Midbrain (tissue), 1 donor: ENCODE results near the gene CDC42EP5.
"Not testable (repeated sequence)": the region's sequence is repeated elsewhere in the genome, so short reads cannot be mapped to it uniquely, and the experiment has no call there.

Experiments
- DNase-seq: peaks from one replicate; lab custom pipeline; 2025; lab: John Stamatoyannopoulos, UW

CDC42EP5 gene

DNA sequence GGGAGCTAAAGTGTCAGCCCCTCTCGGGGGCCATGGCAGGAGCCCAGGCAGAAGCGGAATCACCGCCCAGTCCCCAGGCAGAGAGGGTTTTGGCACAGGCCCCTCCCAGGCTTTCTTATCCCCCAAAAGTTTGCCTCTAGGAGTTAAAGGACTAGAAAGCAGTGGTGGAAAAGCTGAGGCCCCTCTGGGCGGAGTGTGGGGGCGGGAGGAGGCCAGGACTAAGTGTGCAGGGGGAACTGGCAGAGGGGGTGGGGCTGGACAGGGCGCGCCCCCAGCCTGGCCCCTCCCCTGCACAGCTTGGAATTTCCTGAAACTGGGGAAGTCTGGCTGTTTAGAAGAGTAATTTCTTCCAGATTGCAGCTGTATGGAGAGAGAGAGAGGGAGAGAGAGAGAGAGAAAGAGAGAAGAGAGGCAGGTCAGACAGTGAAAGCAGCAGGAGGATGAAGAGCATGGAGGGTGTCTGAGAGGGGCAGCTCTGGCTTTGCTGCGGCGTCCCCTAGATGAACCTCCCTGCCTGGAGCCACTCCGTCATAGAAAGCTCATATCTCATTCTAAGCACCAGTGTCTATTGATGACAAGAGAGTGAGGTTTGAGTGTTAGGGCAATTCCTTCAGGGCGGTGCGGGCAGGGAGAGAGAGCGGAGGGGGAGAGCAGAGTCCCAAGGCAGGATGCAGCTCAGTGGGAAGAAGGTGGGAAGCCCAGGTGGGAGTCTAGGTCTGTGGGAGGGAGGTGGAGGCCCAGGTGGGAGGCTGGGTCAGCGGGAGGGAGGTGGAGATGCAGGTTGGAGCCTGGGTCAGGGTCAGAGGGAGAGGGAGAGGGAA is at the start of gene CDC42EP5:
Gene CDC42EP5 (minus strand): TSS at position 226 of the 821 bp plus-strand sequence. CDS start 7,749 bp downstream, outside the sequence.
- DNase-seq: no peak

DNA sequence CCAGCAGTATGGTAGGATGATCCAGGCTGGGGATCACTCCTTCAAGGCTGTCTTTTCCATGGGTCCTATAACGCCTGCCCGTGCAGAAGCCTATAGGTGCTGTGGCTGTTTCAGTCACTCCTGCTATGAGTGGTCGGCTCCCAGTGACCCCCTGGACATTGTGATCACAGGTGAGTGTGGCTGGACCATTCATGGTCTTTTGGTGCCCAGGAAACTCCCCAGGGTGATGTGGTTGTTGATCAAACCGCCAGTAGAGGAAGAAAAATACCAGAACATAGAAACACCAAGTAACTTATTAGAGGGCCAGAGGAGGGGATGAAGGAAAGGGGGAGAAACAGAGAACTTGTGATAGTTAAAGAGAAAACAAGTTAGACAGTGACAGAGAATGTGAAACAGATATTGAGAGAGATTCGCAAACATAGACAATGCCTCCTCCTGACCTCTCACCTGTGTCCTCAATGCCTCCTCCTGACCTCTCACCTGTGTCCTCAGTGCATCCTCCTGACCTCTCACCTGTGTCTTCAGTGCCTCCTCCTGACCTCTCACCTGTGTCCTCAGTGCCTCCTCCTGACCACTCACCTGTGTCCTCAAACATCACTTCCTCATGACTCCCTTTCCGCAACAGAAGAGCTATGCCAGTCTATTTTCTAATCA is 48.9 kb upstream of the CDC42EP5 start:
- DNase-seq: no peak

DNA sequence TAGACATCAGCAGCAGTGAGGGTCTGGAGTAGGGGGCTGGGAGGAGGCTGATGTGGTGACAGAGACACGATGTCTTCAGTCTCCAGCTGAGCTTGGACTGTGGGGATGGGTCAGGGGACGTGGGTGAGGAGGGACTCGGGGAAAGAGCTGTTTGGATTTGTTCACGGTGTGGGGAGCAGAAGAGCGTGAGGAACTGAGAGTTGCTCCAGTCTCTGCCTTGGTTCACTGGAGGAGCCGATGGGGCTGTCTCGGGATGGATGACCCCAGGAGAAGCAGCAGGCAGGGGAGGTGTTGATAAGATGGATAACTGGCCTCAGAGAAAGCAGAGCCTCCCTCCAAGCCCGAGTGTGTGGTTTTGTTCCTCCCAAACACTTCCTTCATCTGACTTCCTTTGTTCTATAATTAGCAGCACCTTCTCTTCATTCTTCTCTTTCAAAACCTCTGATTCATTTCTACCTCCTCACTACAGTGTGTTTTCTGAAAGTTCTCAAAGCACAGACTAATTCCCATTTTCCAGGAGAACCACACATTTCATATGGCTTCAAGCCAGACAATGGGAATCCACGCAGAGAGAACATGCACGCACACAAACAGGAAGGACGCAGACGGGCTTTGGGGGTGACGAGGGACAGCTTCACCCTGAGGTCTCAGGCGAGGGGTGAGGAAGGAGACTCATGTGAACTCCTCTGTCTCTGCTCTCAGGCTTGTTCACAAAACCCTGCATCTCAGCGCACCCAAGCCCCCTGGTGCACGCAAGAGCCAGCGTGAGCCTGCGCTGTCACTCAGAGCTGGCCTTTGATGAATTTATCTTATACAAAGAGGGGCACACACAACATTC is 48.1 kb upstream of the CDC42EP5 start:
- no peak for DNase-seq

GRCh38 chr19:54518844-54519243 is 45.7 kb upstream of the CDC42EP5 start:
- DNase-seq: no peak

GRCh38 chr19:54517483-54517882 is 44.4 kb upstream of the CDC42EP5 start:
- DNase-seq: peak; percentile 36

GRCh38 chr19:54515156-54515555 is 42.1 kb upstream of the CDC42EP5 start:
- no peak for DNase-seq

GRCh38 chr19:54509200-54509940 is 36.3 kb upstream of the CDC42EP5 start:
- not testable (repeated sequence) for DNase-seq

GRCh38 chr19:54508487-54508886 is 35.4 kb upstream of the CDC42EP5 start:
- not testable (repeated sequence) for DNase-seq

- DNase-seq: no peak
Observed at GRCh38 chr19:54507824-54508223, 34.7 kb upstream of the CDC42EP5 start.

DNA sequence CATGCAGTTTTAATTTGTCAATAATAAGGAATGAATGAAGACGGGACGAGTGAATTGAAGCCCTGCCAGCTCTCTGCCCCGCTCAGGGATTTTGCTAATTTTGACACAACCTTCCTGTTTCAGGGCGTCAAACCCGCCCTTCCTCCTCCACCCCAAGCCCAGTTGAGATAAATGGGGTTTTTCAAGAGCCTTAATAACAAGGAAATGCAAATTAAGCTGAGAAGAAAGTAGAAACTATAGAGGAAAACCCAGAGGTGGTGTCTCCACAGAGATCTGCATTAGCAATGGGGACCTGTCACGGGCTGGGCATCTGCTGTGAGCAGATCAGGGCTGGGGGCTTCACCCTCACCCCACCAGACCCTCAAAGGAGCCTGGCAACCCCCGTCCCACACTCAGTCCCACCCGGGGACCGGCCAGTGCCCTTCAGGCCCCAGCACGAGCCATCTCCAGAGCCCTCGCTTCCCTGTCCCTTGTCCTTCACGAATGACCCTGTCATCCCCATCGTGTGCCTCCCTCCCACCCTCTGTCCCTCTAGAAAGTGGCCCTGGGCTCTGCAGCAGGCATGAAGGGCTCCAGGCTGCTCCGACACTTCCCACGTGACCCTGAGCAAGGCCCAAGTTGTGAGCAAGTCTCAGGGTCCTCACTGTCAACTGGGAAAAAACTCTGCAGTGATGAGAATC is 34.1 kb upstream of the CDC42EP5 start:
- not testable (repeated sequence) for DNase-seq

DNA sequence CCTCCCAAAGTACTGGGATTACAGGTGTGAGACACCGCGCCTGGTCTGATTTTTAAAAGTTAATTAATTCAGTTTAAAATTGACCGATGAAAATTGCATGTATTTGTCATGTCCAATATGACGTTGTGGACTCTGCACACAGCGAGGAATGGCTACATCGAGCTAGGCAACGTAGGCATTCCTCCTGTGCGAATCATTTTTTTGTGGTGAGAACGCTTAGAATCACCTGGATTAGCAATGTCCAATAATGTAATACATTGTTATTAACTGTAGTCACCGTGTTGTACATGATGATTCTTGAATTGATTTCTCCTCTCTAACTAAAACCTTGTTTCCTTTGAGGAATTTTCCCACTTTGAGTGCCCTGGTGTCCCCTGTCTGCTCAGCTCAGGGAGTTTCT is 33.0 kb upstream of the CDC42EP5 start:
- DNase-seq: no peak

- not testable (repeated sequence) for DNase-seq
Observed at GRCh38 chr19:54505542-54505941, 32.4 kb upstream of the CDC42EP5 start.

DNA sequence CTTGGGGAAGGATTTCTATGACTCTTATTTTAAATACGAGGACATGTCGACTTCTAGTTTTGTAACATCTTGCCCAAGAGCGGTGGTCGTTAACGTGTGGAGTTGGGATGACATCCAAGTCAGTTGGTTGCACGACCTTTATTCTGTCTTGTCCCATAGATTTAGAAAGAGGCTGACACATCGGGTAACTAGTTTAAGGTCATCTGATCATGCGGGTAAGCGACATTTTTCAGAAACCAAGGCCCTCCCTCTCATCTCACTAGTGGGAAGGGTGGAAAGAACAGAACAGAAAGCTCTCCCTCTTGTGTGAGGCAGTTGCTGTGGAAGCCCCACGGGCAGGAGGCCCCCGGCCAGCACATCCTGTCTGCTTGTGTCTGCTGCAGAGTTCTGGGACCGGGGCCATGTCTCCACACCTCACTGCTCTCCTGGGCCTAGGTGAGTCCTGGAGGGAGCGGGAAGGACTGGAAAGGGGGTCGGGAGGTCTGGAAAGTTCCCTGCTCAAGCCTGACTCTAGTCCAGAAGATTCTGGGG is 29.5 kb upstream of the CDC42EP5 start, which contains the start of gene LAIR2:
Gene LAIR2 (plus strand): TSS at position 314 of the 531 bp plus-strand sequence. CDS start 88 bp downstream, at position 402.
- no peak for DNase-seq

DNA sequence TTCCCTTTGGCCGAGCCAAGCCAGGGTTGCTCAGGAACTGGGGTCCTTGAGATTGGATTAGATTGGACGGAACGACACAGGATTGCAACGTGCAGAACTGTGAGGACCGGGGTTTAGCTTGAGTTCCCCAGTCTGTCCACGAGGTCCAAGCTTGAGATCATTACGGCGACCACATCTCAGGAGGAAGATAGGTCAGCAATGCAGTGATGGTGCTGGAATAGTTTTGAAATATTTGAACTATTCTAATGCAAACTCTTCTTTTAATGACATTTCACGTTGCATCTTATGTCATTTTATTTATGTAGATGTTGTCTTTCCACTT is 25.3 kb upstream of the CDC42EP5 start:
- not testable (repeated sequence) for DNase-seq

DNA sequence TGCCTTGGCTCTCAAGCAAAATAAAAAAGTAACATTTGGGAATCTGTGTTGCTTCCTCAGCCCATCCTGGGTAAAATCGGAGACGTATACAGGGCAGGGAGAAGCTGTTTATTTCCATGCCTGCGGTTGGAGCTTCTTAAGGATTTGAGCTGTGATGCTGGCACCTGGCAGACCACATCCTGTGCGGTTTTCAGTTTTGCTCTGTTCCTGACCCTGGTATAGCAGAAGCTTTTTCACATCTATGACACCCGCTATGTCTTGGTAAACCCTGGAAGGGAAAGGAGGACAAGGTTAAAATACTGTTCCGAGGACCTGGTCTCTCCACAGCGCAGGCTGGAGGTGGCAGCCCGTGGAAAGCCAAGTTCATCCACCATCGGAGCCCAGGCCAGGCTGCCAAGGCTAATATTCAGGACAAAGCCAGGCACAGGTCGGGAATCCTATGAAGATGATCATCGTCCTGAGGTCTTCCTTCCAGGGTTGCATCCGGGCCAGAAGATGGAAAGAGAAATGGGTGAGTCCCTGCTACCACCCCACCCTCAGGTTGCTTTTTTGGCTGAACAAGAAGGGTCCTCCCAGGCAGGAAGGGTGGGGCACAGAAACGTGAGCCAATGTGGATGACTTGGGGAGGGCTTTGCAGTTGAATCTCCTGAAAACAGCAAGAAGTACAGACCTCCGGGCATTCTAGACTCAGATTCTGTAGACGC is 24.8 kb upstream of the CDC42EP5 start:
- not testable (repeated sequence) for DNase-seq

DNA sequence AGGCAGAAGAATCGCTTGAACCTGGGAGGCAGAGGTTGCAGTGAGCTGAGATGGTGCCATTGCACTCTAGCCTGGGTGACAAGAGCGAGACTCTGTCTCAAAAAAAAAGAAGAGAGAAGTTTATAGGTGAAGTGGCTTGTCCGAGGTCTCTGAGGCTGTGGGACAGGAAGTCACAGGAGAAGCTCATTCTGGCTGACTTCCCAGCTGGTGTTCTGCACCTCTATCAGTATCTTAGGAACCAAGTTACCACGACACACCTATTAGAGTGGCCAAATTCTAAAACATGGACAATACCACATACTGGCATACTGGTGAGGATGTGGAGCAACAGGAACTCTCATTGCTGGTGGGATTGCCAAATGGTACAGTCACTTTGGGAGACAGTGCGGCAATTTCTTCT is 22.2 kb upstream of the CDC42EP5 start:
- not testable (repeated sequence) for DNase-seq

DNA sequence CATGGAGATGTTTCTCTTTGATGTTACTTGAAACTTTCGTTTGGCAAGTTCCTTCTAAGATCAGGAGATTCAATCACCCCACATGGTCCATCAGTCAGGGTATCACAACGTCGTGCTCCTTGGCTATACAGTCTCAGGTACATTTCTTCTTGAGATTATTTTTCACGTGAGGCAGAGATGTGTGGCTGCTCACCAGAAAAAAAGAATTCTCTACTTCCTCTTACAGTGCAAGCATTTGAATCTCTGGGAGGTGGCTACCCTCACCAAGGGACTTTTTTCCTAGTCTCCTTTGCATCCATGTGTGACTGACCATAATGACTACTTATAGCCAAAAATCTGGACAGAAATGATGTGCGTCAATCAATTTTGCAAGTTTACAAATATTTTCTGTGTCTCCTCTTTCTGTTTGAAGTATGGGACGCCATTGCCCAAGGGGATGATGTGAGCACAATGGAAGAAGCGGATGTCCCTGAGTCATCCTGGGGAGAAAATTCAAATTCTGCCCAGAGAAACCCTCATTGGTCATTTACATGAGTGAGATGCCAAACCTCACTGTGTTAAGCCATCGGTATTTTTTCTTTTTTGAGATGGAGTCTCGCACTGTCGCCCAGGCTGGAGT is 21.0 kb upstream of the CDC42EP5 start:
- no peak for DNase-seq

- DNase-seq: not testable (repeated sequence)
Observed at GRCh38 chr19:54493056-54493455, 20.0 kb upstream of the CDC42EP5 start.

- DNase-seq: no peak
Observed at GRCh38 chr19:54492568-54492967, 19.5 kb upstream of the CDC42EP5 start.

GRCh38 chr19:54489766-54490165 is 16.7 kb upstream of the CDC42EP5 start:
- no peak for DNase-seq
